BJ (cell line): ENCODE results near the gene CUBN. TPM values are rescaled to one million over a fixed set of nuclear protein-coding genes. Genes with fewer than 3 reads are reported as not detected.

Source experiments
- CTCF ChIA-PET: fragments of 350-600 bp; formaldehyde crosslinking; extraction: SDS; loops from one replicate; lab custom pipeline; 2021; ENCODE audit warnings: antibody characterized with exemption, inconsistent platforms; lab: Yijun Ruan, JAX
- POLR2A ChIA-PET: fragments of 300-600 bp; sonication (Branson Sonifier 250); formaldehyde crosslinking; extraction: SDS; loops from one replicate; lab custom pipeline; 2021; ENCODE audit warnings: antibody characterized with exemption; lab: Charles Lee
- DNase-seq: peaks from one replicate; pipeline ENCODE4 v3.0.0-alpha.2; 2011; ENCODE audit warnings: low read depth
- H3K27me3 ChIP-seq: 2 replicates; pipeline ENCODE4 v1.6.0; 2011; ENCODE audit warnings: low read length; ENCODE audit not compliant: control insufficient read depth, insufficient read depth
- H3K36me3 ChIP-seq: 2 replicates; pipeline ENCODE4 v1.5.1; 2011; ENCODE audit warnings: low read length; ENCODE audit not compliant: control insufficient read depth, insufficient read depth
- H3K4me3 ChIP-seq: 2 replicates; pipeline ENCODE4 v1.5.1; 2011; ENCODE audit warnings: low read depth, mild to moderate bottlenecking, control low read depth, low read length
- polyA plus RNA-seq: library from polyadenylated mRNA; depleted of rRNA; stranded (reverse); fragments of >200 nt; gene quantifications from 2 replicates; pipeline ENCODE4 v1.2.3, GENCODE V29; 2011
- TF ChIP-seq, protein P1 (sequence below): IDR thresholded peaks from 2 replicates; pipeline ENCODE4 v1.5.1; 2011; ENCODE audit warnings: low read depth, mild to moderate bottlenecking, control low read depth, inconsistent platforms, low read length, moderate library complexity; ENCODE audit not compliant: insufficient read depth

Gene CUBN
- polyA plus RNA-seq, 1 experiment: 0.39 TPM

DNA sequence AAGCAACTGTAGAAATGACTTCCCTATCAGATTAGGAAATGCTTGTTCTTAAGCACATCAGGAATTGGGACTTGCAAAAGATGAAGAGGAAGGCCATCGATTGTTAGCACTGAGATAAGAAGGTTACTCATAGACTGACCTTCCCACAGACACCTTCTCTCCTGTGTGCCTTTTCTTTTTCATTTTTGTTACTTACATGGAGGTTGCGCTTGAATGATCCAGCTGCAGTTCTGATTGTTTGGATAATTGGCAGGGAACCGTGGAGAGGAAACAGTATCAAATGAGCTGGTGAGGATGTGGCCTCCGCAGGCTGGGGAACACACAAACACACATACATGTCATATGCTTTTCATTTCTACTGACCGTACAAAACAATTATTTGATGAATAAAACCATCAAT, 177.5 kb downstream of the CUBN start:
- ChIA-PET POLR2A (no interaction called here), CTCF (no interaction called here)
- no peaks in the 10 kb centered on the region for H3K27me3 ChIP-seq
- H3K36me3 ChIP-seq: no peaks in the 10 kb centered on the region
- DNase-seq: no peak
- no peak overlapping the region for H3K4me3 ChIP-seq
- TF ChIP-seq, protein P1, sequence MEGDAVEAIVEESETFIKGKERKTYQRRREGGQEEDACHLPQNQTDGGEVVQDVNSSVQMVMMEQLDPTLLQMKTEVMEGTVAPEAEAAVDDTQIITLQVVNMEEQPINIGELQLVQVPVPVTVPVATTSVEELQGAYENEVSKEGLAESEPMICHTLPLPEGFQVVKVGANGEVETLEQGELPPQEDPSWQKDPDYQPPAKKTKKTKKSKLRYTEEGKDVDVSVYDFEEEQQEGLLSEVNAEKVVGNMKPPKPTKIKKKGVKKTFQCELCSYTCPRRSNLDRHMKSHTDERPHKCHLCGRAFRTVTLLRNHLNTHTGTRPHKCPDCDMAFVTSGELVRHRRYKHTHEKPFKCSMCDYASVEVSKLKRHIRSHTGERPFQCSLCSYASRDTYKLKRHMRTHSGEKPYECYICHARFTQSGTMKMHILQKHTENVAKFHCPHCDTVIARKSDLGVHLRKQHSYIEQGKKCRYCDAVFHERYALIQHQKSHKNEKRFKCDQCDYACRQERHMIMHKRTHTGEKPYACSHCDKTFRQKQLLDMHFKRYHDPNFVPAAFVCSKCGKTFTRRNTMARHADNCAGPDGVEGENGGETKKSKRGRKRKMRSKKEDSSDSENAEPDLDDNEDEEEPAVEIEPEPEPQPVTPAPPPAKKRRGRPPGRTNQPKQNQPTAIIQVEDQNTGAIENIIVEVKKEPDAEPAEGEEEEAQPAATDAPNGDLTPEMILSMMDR: no peak

DNA sequence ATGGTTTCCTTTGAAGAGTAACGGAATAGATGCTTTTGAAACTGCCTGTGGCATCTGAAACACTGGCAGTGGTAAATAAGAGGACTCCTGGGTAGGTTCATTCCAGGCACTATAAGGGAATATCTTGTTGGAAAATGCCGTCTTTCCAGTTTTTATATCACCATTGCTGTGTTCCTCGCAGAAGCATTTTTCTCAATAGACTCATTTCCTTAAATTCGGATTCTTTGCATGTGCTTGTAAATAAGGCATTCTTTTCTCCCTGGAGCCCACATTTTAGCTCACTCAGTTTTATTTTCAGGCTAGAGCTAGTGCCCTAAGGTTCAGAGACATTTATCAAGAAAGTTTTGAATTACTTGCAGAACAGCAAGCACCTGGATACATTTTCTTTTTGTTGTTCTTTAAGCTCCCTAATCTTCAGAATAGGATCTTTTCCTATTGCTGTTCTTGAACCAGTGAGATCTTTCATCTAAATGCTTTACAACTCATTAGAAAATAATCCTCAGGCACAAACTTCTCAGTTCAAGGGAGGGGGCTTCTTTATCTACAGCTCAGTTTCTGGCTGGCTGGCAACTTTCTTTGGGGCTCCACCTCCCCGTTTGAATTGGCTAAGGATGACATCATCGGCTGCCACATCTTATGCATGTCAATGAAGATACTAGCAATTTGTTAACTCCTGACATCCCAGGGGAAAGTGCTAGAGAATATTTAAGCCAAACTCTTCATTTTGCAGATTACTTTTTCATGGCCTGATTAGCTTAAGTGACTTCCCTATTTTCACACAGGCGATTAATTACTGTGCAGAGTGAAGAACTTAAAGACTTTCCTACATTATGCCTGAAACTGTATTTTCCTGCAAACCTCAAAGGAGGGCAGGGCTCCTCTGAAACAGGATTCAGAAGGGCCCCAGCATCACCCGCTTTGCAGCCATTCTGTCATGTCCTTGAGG, 178.7 kb downstream of the CUBN start:
- DNase-seq: no peak
- CTCF ChIA-PET: no interaction called here
- no peak overlapping the region for H3K4me3 ChIP-seq
- H3K27me3 ChIP-seq: no peaks in the 10 kb centered on the region
- POLR2A ChIA-PET: interaction anchor here (0.6 kb wide), 1 partner anchor 123 kb away, joined by 4 read pairs; no protein-coding TSS in a partner anchor
- TF ChIP-seq, protein P1: no peak
- H3K36me3 ChIP-seq: no peaks in the 10 kb centered on the region

GRCh38 chr10:16949816-16950215, 179.8 kb downstream of the CUBN start:
- no peaks in the 10 kb centered on the region for H3K36me3 ChIP-seq
- no peak for DNase-seq
- H3K27me3 ChIP-seq: no peaks in the 10 kb centered on the region
- ChIA-PET CTCF (no interaction called here), POLR2A (no interaction called here)
- TF ChIP-seq, protein P1: no peak
- H3K4me3 ChIP-seq: no peak overlapping the region

GRCh38 chr10:16948361-16948760, 181.2 kb downstream of the CUBN start:
- Histone ChIP-seq H3K4me3 (no peak overlapping the region), H3K27me3 (no peaks in the 10 kb centered on the region), H3K36me3 (no peaks in the 10 kb centered on the region)
- TF ChIP-seq, protein P1: no peak
- ChIA-PET CTCF (interaction anchor here (1.5 kb wide), 1 partner anchor 10 kb away, joined by 3 read pairs; no protein-coding TSS in a partner anchor), POLR2A (no interaction called here)
- no peak for DNase-seq

GRCh38 chr10:16947069-16947468, 182.5 kb downstream of the CUBN start:
- ChIA-PET CTCF (no interaction called here), POLR2A (no interaction called here)
- DNase-seq: no peak
- Histone ChIP-seq H3K27me3 (no peaks in the 10 kb centered on the region), H3K4me3 (no peak overlapping the region), H3K36me3 (no peaks in the 10 kb centered on the region)
- TF ChIP-seq, protein P1: no peak
